H1 (cell line): ENCODE results near the gene SPAG5. TPM values are rescaled to one million over a fixed set of nuclear protein-coding genes. Genes with fewer than 3 reads are reported as not detected.
A peak's percentile ranks its signal among the peaks of the same experiment; 100 is the strongest.

Experiments
- CTCF ChIA-PET: fragments of 300-600 bp; sonication (Branson Sonifier 250); formaldehyde crosslinking; loops from one replicate; lab custom pipeline; 2021; ENCODE audit not compliant: partially characterized antibody; lab: Charles Lee
- POLR2A ChIA-PET: fragments of 300-600 bp; sonication (Branson Sonifier 250); formaldehyde crosslinking; loops from one replicate; lab custom pipeline; 2021; ENCODE audit warnings: inconsistent platforms; ENCODE audit not compliant: partially characterized antibody; lab: Charles Lee
- DNase-seq, 2 experiments: peaks; one replicate each; pipeline versions ENCODE4 v3.0.0 to v3.0.0-alpha.2; 2010 to 2022; ENCODE audit warnings: low spot score in 2 of 2, low read depth in 1 of 2, mixed read lengths in 1 of 2
- FAIRE-seq: peaks from 2 replicates; lab custom pipeline; 2011; peaks lifted over from hg19 to GRCh38; lab: Jason Lieb, UNC
- H2AFZ ChIP-seq: 2 replicates; pipeline ENCODE4 v1.8.1; 2012; ENCODE audit warnings: low read length, inconsistent platforms
- H2AK5ac ChIP-seq: 2 replicates; pipeline ENCODE4 v1.6.1; 2013; ENCODE audit warnings: low read depth, low read length
- H2BK120ac ChIP-seq: replicated peaks from 2 replicates; pipeline ENCODE3; 2013; ENCODE audit warnings: low read depth, low read length, inconsistent platforms
- H2BK12ac ChIP-seq: 2 replicates; pipeline ENCODE4 v1.6.1; 2013; ENCODE audit warnings: low read depth, low read length
- H2BK15ac ChIP-seq: 2 replicates; pipeline ENCODE4 v1.6.1; 2013; ENCODE audit warnings: low read length
- H2BK20ac ChIP-seq: 2 replicates; pipeline ENCODE4 v1.6.1; 2013; ENCODE audit warnings: low read length
- H2BK5ac ChIP-seq: 2 replicates; pipeline ENCODE4 v1.6.1; 2013; ENCODE audit warnings: low read depth, low read length
- H3K14ac ChIP-seq: 2 replicates; pipeline ENCODE4 v1.6.1; 2013; ENCODE audit warnings: inconsistent platforms; ENCODE audit not compliant: insufficient read length
- H3K18ac ChIP-seq: 2 replicates; pipeline ENCODE4 v1.6.1; 2013; ENCODE audit warnings: low read length; ENCODE audit errors: extremely low read depth
- H3K23ac ChIP-seq: 2 replicates; pipeline ENCODE4 v1.6.1; 2013; ENCODE audit warnings: inconsistent platforms; ENCODE audit not compliant: insufficient read length
- H3K23me2 ChIP-seq: 2 replicates; pipeline ENCODE4 v1.6.1; 2013; ENCODE audit warnings: low read depth, low read length
- H3K27ac ChIP-seq: 2 replicates; pipeline ENCODE4 v1.6.1; 2011; ENCODE audit warnings: low read depth, low read length, inconsistent platforms
- H3K27me3 ChIP-seq, 4 experiments: replicated peaks in 1 of 4; 1 replicate in 1 of 4; 2 replicates in 3 of 4; pipeline versions ENCODE4 v1.6.1 to v1.8.1; 2011 to 2013; ENCODE audit warnings: low read length in 3 of 4, mild to moderate bottlenecking in 3 of 4, inconsistent platforms in 2 of 4, mixed read lengths in 2 of 4, moderate library complexity in 1 of 4; ENCODE audit not compliant: control insufficient read depth in 3 of 4, insufficient read depth in 3 of 4; ENCODE audit errors: extremely low read depth in 1 of 4
- H3K36me3 ChIP-seq, 4 experiments: 2 replicates each; pipeline versions ENCODE4 v1.6.1 to v1.8.1; 2011 to 2013; ENCODE audit warnings: mild to moderate bottlenecking in 4 of 4, low read length in 3 of 4, moderate library complexity in 2 of 4, control low read depth in 1 of 4, inconsistent platforms in 1 of 4; ENCODE audit not compliant: insufficient read depth in 4 of 4, control insufficient read depth in 2 of 4
- H3K4ac ChIP-seq: replicated peaks from 2 replicates; pipeline ENCODE3; 2013; ENCODE audit warnings: low read length, low read depth, mixed read lengths, inconsistent platforms; ENCODE audit not compliant: insufficient read length
- H3K4me1 ChIP-seq, 4 experiments: replicated peaks in 1 of 4; 1 replicate in 1 of 4; 2 replicates in 3 of 4; pipeline versions ENCODE4 v1.6.1 to v1.8.1; 2011 to 2013; ENCODE audit warnings: low read length in 3 of 4, inconsistent platforms in 2 of 4, mixed read lengths in 1 of 4; ENCODE audit not compliant: insufficient read depth in 4 of 4, control insufficient read depth in 3 of 4
- H3K4me2 ChIP-seq, 2 experiments: 2 replicates each; pipeline versions ENCODE4 v1.6.1 to v1.8.1; 2011 to 2013; ENCODE audit warnings: low read depth in 2 of 2, low read length in 2 of 2, control low read depth in 1 of 2, inconsistent platforms in 1 of 2, mild to moderate bottlenecking in 1 of 2; ENCODE audit not compliant: insufficient read depth in 1 of 2
- H3K4me3 ChIP-seq, 4 experiments: fragments of 200-600, 300-600 bp in 1 of 4; sonication (generic), shearing (Covaris generic), sonication (Bioruptor Twin) in 1 of 4; 2 replicates each; pipeline versions ENCODE4 v1.5.1 to v1.8.1; 2011 to 2016; ENCODE audit warnings: low read length in 4 of 4, low read depth in 3 of 4, control low read depth in 2 of 4, inconsistent platforms in 2 of 4, mild to moderate bottlenecking in 2 of 4, mixed read lengths in 1 of 4, moderate library complexity in 1 of 4; ENCODE audit not compliant: insufficient read depth in 2 of 4; ENCODE audit errors: extremely low read depth in 1 of 4
- H3K56ac ChIP-seq: replicated peaks from 2 replicates; pipeline ENCODE3; 2013; ENCODE audit warnings: low read depth, mild to moderate bottlenecking, mixed read lengths, low read length, inconsistent platforms; ENCODE audit not compliant: insufficient read length
- H3K79me1 ChIP-seq: 2 replicates; pipeline ENCODE4 v1.6.1; 2013; ENCODE audit warnings: low read depth, low read length, control low read depth
- H3K79me2 ChIP-seq, 2 experiments: 2 replicates each; pipeline versions ENCODE4 v1.6.1 to v1.8.1; 2012 to 2013; ENCODE audit warnings: low read length in 2 of 2, mild to moderate bottlenecking in 2 of 2, inconsistent platforms in 1 of 2; ENCODE audit not compliant: insufficient read depth in 2 of 2, control insufficient read depth in 1 of 2
- H3K9ac ChIP-seq, 4 experiments: replicated peaks in 1 of 4; 1 replicate in 1 of 4; 2 replicates in 3 of 4; pipeline versions ENCODE4 v1.6.1 to v1.8.1; 2011 to 2013; ENCODE audit warnings: low read depth in 3 of 4, low read length in 3 of 4, control low read depth in 2 of 4, mild to moderate bottlenecking in 2 of 4, moderate library complexity in 2 of 4, inconsistent platforms in 1 of 4; ENCODE audit errors: extremely low read depth in 1 of 4
- H3K9me3 ChIP-seq, 2 experiments: 2 replicates each; pipeline versions ENCODE4 v1.6.1 to v1.8.1; 2012 to 2013; ENCODE audit warnings: mild to moderate bottlenecking in 2 of 2, moderate library complexity in 2 of 2, control low read depth in 1 of 2, inconsistent platforms in 1 of 2, low read depth in 1 of 2, low read length in 1 of 2, mixed read lengths in 1 of 2; ENCODE audit not compliant: insufficient read depth in 2 of 2
- H4K20me1 ChIP-seq, 2 experiments: replicated peaks in 1 of 2; 2 replicates each; pipeline versions ENCODE3 to v1.8.1; 2011 to 2013; ENCODE audit warnings: inconsistent platforms in 2 of 2, low read length in 2 of 2, mild to moderate bottlenecking in 1 of 2; ENCODE audit not compliant: insufficient read depth in 2 of 2, control insufficient read depth in 1 of 2
- H4K5ac ChIP-seq: 2 replicates; pipeline ENCODE4 v1.6.1; 2013; ENCODE audit warnings: low read length, low read depth, mixed read lengths, inconsistent platforms; ENCODE audit not compliant: insufficient read length
- H4K8ac ChIP-seq: 2 replicates; pipeline ENCODE4 v1.8.0; 2013; ENCODE audit warnings: mild to moderate bottlenecking, moderate library complexity, low read length, inconsistent platforms; ENCODE audit not compliant: insufficient read depth; ENCODE audit errors: extremely low read depth
- H4K91ac ChIP-seq: replicated peaks from 2 replicates; pipeline ENCODE3; 2013; ENCODE audit warnings: low read length, mixed read lengths, inconsistent platforms; ENCODE audit not compliant: insufficient read length
- PHF8 ChIP-seq: fragments of 200-600 bp; sonication (generic); conservative IDR thresholded peaks from 2 replicates; pipeline ENCODE4 v1.7.1; 2012; ENCODE audit warnings: low read depth, mild to moderate bottlenecking, inconsistent platforms, low read length, moderate library complexity
- POLR2A ChIP-seq, 2 experiments: IDR thresholded peaks; 1 replicate in 1 of 2; 2 replicates in 1 of 2; pipeline ENCODE4 v1.6.1; 2011; ENCODE audit warnings: low read depth in 2 of 2, low read length in 2 of 2, mild to moderate bottlenecking in 2 of 2; ENCODE audit errors: control extremely low read depth in 1 of 2
- WGBS, 2 experiments: shearing (Covaris generic) in 1 of 2; methylation state at CpG; one replicate each; pipeline versions ENCODE4 v1.1.6 to v1.1.7; 2013 to 2015; ENCODE audit warnings: low lambda C conversion rate in 2 of 2, mixed read lengths in 2 of 2, inconsistent platforms in 1 of 2, low coverage in 1 of 2, missing lambda C conversion rate in 1 of 2; ENCODE audit not compliant: insufficient replicate concordance in 2 of 2, insufficient coverage in 1 of 2, insufficient read length in 1 of 2; ENCODE audit errors: extremely low coverage in 1 of 2, missing lambda C conversion rate in 1 of 2; 5-methylcytosine and 5-hydroxymethylcytosine counted together
- polyA plus RNA-seq, 7 experiments: library from polyadenylated mRNA; depleted of rRNA in 3 of 7; stranded (reverse) in 5 of 7; unstranded in 2 of 7; fragments of >200 nt in 5 of 7; fragments of 200-250 nt in 2 of 7; gene quantifications; 1 replicate in 5 of 7; 2 replicates in 1 of 7; 4 replicates in 1 of 7; pipeline versions ENCODE4 v1.2.1 to v1.2.3, GENCODE V29; 2011 to 2013; ENCODE audit warnings: missing spikeins in 2 of 7, mixed read lengths in 2 of 7
- total RNA-seq: library from RNA; stranded (reverse); fragmentation: NEBNext Ultra II Directional; extraction: Animal tissue kit (Norgen Biotek cat#: 25700); gene quantifications from 2 replicates; pipeline ENCODE4 v1.2.1, GENCODE V29; 2021

Gene SPAG5
- total and polyA plus RNA-seq, 2 of the 8 experiments (the other 6 are each of a cell fraction or from before 2014, with no cell fraction given): 57.1 to 129 TPM

- Histone ChIP-seq H3K4me2 (peak overlapping the region; percentile 86 to 96), H2BK20ac (no peak overlapping the region), H2BK12ac (no peak overlapping the region), H3K4me1 (peaks cover 0 to 4% (median 0%) of the 10 kb centered on the region in 4 experiments; a peak in 2 of 7 replicates), H2BK15ac (no peak overlapping the region), H3K27ac (no peak overlapping the region), H3K79me1 (no peaks in the 10 kb centered on the region; the same call in 1 of the 2 replicates), H3K79me2 (peaks cover 0 to 16% of the 10 kb centered on the region in 2 experiments; a peak in 2 of 4 replicates), H3K18ac (peak overlapping the region; percentile 72; the same call in 1 of the 2 replicates), H3K23me2 (peaks cover 9% of the 10 kb centered on the region; the same call in 1 of the 2 replicates), H2BK120ac (no peak overlapping the region), H3K4ac (no peak overlapping the region), H3K9me3 (no peaks in the 10 kb centered on the region), H2BK5ac (no peak overlapping the region), H4K20me1 (no peaks in the 10 kb centered on the region), H3K27me3 (no peaks in the 10 kb centered on the region; a peak in 1 of 7 replicates), H4K5ac (peak overlapping the region; percentile 50), H3K9ac (peak overlapping the region in 3 of 4 experiments; percentile 51 to 76 (median 60); a peak in 5 of 7 replicates), H3K23ac (no peak overlapping the region), H3K36me3 (peaks cover 0 to 5% (median 2%) of the 10 kb centered on the region in 4 experiments; a peak in 3 of 8 replicates), H3K4me3 (peak overlapping the region; percentile 78 to 93 (median 92)), H2AK5ac (no peak overlapping the region), H4K8ac (peak overlapping the region; percentile 81), H3K14ac (no peak overlapping the region), H2AFZ (peak overlapping the region; percentile 60), H3K56ac (no peak overlapping the region), H4K91ac (no peak overlapping the region)
- POLR2A ChIA-PET: interaction anchor here (0.5 to 7.5 kb wide), 21 partner anchors 8 to 1038 kb away, joined by 3 to 83 read pairs (median 4); partner anchors contain the start of genes ALDOC, PROCA1, RSKR and SDF2
- peak in 1 of 2 experiments; percentile 54 for DNase-seq
- FAIRE-seq: no peak
- CTCF ChIA-PET: interaction anchor here (1.0 to 5.6 kb wide), 3 partner anchors 13 to 29 kb away, joined by 4 to 45 read pairs (median 5); partner anchors contain the start of genes PIGS and RSKR
- WGBS, 2 experiments: 31% methylated on average over 40 of the region's 40 CpGs; no CpG with 5 or more reads in 1 of the 2 experiments
- no peak; the same call in 1 of the 2 replicates for TF ChIP-seq PHF8
- TF ChIP-seq POLR2A (IDR thresholded peaks at IDR 0.05; ENCODE audit: control extremely low read depth in 1 of 2, low read depth in 2 of 2, low read length in 2 of 2): peak in 1 of 2 experiments; percentile 3; a peak in 1 of 3 replicates
Measured at GRCh38 chr17:28599311-28600184, 723 bp upstream of the SPAG5 start.
